Activated CD4-positive, alpha-beta T cell treated with anti-CD3 and anti-CD28 coated beads, Interleukin-2, amount 50 U/mL, for 16 hours (primary cell): ENCODE measurements around the gene ANGPTL8.
A peak's percentile ranks its signal among the peaks of the same experiment; 100 is the strongest.

Experiments used
- DNase-seq: peaks from one replicate; pipeline ENCODE4 v3.0.0-alpha.2; 2020

ANGPTL8 gene

DNA sequence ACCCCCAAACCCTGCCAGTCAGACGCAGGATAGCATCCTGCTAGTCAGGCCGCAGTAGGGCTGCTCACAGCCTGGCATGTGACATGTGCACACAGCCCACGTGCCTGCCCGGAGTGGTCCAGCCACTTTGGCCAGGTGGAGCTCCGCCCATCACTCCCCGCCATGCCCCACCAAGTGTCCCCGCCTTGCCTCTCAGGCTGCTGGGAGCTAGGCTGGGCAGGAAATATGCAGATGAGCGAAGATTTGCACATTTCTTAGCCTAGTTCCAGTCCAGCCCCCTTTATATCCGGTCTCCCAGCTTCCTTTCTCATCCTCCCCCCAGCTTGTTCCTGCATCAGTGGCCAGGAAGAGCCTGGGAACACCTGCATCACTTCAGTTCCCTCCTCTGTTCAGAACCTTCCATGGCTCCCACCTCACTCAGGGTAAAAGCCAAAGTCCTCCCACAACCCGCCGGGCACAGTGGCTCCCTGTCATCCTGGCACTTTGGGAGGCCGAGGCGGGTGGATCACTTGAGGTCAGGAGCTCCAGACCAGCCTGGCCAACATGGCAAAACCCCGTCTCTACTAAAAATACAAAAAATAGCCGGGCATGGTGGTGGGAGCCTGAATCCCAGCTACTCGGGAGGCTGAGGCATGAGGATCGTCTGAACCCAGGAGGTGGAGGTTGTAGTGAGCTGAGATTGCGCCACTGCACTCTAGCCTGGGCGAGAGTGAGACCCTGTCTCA, 25.2 kb downstream of the ANGPTL8 start:
- no peak for DNase-seq

DNA sequence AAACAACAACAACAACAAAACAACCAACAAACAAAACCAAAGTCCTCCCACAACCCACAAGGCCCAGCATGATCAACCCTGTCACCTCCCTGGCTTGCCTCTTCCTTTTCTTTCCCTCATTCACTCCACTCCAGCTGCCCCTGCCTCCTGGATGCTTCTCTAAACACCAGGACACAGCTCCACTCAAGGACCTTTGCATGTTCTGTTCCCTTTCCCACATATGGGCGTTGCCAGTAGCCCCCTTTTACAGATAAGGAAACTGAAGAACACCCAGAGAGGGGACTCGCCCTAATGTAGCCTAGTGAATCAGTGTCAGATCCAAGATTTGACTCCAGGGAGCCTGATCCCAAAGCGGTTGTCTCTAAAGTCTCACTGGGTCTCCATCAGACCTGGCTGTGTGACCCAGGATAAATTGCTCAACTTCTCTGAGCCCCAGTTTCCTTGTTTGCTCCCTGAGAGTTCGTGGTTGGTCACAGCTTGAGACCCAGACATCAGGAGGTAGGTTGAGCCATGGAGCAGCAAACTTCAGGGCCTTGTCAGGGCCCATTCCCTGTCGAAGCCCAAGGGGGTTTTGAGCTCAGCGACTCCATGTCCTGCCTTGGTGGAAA, 25.9 kb downstream of the ANGPTL8 start:
- no peak for DNase-seq

DNA sequence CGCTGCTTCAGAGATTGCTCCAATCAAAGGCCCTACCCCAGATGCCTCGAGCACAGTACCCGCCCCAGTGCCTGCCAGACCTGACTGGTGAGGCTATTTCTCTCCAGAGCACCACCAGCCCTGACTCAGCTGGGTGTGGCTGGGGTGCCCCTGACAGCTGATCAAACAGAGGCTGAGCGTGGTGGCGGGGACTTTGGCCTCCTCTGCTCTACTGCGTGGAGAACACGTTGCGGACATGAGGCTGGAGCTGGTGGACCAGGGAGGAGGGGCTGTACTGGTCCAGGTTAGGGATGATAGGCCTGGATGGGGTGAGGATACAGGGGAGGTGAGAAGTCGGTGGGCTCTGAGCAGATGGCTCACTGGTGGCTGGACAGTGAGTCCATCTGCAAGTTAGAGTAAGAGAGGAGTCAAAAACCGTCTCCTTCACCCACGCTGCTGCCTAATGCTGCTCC, 26.4 kb downstream of the ANGPTL8 start:
- no peak for DNase-seq

DNA sequence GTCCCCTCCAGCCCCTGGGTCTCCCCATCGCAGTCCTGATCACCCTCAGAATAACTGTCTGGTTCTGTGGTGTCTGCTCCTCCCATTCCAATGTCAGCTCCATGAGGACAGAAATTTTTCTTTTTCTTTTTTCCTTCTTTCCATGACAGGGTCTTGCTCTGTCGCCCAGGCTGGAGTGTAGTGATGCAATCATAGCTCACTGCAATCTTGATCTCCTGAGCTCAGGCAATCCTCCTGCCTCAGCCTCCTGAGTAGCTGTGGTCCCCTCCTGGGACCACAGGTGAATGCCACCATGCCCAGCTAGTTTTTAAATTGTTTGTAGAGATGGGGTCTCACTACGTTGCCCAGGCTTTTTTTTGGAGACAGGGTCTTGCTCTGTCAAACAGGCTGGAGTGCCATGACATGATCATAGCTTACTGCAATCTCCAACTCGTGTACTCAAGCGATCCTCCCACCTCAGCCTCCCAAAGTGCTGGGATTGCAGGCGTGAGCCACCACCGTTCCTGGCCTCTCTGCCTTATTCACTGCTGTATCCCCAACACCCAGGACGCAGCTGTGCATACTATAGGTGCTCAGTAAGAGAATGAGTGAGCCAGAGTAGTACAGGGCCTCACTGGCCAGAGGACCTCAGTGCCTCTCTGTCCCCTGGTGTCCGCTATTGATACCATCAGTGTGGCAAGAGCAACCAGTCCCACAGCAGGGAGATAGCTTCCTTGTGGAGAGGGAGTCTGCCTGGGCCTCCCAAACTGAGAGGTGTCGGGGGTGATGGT, 28.1 kb downstream of the ANGPTL8 start:
- no peak for DNase-seq

DNA sequence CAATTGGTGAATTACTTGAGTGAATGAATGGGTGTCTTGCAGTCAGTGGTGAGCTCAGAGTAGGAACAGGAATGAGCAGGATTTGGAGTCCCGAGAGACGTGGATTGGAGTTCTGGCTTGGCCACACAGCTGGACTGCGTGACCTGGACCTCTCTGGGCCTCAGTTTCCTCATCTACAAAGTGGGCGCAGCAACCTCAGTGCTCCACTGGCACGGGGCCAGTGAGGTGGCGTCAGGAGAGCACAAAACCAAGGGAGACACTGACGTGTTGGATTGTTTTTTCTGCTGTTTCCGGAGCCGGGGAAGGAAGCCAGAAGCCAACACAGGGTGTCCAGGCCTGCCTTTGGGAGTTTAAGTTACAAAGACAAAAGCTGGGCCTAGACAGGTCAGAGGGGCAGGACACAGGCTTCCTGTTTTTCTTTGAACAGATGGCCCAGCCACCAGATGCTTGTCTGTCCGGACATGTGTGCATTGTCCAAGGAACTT, 29.4 kb downstream of the ANGPTL8 start:
- DNase-seq, result no peak

DNA sequence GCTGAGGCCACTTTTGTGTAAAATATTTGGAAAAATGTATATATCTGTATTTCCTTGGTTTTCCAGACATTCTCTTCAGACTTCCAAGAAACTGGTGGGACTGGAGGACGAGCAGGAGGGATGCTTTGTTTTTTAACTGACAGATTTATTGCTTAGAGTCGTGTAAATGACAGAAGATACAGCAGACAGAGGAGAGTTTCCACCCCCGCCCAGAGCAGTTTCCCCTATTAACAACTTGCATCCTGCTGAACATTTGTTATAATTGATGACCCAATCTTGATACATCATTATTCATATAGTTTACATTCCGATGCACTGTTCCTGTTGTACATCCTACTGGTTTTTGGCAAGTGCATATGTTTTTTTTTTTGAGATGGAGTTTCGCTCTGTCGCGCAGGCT, 30.0 kb downstream of the ANGPTL8 start:
- no peak for DNase-seq

DNA sequence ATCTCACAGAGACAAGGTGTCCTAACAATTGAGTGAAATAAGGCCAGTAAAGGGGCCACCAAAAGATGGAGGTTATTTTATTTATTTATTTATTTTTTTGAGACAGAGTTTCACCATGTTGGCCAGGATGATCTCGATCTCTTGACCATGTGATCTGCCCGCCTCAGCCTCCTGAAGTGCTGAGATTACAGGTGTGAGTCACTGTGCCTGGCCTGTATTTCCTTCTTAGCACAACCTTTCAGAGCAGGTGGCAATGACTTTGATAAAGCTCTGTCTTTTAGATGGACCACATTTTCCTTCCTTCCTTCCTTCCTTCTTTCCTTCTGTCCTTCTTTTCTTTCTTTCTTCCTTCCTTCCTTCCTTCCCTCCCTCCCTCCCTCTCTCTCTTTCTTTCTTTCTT, 33.9 kb downstream of the ANGPTL8 start:
- DNase-seq, result no peak

DNA sequence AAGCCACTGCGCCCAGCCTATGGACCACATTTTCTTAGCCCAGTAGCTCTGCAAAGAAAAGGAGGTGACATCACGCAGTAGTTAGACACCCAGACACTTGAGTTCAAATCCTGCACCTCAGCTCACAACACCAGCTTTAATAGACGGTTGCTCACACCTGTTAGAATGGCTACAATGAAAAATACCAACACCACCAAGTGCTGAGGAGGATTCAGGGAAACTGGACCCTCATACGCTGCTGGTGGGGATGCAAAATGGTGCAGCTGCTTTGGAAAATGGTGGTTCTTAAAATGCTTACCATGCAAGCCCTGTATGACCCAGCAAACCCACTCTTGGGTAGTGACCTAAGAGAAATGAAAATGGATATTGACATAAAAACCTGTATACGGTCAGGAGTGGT, 34.6 kb downstream of the ANGPTL8 start:
- DNase-seq, result no peak

DNA sequence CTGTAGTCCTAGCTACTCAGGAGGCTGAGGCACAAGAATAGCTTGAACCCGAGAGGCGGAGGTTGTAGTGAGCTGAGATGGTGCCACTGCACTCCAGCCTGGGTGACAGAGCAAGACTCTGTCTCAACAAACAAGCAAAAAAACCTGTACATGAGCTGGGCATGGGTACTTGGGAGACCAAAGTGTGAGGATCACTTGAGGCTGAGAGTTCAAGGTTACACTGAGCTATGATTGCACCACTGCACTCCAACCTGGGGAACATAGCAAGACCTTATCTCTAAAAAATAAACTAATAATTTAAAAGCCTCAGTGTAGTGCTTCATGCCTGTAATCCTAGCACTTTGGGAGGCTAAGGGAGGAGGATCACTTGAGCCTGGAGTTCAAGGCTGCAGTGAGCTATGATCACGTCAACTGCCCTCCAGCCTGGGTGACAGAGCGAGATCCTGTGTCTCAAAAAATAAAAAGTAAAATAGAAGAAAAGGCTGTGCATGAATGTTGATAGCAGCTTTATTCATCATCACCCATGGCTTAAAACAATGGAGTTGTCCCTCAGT, 35.2 kb downstream of the ANGPTL8 start:
- no peak for DNase-seq

DNA sequence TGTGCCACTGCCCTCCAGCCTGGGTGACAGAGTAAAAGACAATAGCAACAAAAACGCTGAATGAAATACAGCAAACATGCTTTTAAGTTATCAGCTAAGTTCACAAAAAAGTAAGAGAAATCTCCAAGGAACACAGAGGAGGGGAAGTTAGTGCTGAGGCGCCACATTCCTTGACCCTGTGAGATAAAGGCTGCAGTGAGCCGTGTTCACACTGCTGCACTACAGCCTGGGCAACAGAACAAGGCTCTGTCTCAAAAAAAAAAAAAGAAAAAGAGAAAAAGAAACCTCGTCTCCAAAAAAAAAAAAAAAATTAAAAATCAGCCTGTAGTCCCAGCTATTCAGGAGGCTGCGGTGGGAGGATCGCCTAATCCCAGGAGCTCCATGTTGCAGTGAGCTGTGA, 39.3 kb downstream of the ANGPTL8 start:
- DNase-seq, result no peak

DNA sequence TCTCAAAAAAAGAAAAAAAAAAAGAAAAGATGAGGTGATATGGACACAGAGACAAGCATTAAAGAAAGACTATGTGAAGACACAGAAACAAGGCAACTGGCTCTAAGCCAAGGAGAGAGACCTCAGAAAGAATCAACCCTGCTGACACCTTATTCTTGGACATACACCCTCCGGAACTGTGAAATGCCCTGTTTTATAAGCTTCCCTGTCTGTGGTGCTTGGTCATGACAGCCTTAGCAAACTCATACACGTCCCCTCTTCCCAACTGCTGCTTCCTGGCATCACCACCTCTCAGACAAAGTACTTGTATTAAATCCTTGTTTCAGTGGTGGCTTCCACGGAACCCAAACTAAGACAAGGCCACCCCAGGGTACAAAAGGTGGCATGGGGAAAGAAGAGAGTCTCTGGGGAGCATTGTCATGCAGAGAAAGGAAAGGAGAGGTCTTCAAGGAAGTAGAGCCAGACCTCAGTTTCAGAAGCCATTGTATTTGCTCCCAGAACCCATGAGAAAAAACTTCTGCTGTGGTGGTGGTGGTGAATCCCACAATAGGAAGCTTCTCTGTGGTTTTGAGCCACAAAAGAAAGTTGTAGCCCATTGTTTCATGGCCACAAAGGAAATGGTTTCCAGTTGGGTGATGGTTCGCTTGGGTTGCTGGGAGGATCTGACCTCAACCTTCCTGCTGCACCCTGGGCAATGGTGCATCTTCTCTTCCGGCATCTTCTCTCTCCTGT, 40.3 kb downstream of the ANGPTL8 start:
- peak; percentile 83 for DNase-seq

DNA sequence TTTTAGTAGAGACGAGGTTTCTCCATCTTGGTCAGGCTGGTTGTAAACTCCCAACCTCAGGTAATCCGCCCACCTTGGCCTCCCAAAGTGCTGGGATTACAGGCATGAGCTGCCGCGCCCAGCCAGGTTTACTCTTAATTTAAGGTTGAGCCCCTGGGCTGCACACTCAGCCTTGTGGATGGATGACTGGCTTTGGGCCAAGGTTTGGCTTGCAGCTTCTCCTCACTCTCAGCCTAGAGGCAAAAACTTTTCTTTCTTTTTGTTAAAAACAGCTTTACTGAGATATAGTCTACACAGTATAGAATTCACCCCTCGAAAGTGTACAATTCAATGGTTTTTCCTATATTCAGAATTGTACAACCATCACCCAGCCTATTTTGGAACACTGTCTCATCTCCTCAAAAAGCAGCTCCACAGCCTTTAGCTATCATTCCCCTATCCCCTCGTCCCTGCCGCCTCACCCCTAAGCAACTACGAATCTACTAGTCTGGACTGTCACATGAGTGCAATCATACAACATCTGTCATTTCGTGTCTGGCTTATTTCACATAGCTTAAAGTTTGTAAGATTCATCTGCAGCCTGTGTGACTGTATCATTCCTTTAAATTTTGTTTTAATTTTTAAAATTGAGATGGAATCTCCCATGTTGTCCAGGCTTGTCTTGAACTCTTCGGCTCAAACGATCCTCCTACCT, 42.1 kb downstream of the ANGPTL8 start:
- no peak for DNase-seq

DNA sequence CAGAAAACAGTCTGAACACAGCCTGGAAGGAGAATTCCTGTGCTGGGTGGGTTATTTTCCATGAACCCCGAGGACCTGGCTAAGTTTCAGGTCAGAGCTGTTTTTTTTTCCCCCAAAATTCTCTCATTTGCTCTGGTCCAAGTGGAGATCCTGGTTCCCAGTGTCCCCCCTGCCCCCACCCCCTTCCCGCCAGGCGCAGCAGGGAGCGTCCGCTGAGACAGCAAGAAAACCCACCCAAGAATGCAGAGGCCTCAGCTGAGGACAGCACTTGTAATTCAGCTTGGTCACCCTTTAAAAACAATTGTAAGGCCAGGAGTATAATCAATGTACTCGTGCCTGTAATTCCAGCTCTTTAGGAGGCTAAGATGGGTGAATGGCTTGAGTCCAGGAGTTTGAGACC, 45.1 kb downstream of the ANGPTL8 start:
- DNase-seq, result no peak

DNA sequence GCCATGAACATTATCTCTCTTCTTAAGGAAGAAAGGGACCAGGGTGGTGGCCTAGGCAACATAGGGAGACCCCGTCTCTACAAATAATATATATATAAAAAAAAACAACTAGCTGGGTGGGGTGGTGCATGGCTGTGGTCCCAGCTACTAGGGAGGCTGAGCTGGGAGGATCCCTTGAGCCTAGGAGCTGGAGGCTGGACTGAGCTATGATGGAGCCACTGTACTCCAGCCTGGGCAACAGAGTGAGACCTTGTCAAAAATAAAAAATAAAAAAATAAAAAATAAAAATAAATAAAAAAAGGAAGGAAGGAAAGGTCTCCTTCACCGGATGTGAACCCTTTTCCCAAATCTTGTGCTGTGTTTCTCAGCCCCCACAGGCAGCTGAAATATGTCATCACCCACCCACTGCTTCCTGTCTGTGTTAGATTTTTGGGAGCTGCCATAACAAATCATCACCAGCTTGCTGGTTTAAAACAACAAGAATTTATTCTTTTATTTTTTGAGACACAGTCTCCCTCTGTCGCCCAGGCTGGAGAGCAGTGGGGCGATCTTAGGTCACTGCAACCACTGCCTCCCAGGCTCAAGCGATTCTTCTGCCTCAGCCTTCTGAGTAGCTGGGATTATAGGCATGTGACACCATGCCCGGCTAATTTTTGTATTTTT, 47.0 kb downstream of the ANGPTL8 start:
- no peak for DNase-seq

DNA sequence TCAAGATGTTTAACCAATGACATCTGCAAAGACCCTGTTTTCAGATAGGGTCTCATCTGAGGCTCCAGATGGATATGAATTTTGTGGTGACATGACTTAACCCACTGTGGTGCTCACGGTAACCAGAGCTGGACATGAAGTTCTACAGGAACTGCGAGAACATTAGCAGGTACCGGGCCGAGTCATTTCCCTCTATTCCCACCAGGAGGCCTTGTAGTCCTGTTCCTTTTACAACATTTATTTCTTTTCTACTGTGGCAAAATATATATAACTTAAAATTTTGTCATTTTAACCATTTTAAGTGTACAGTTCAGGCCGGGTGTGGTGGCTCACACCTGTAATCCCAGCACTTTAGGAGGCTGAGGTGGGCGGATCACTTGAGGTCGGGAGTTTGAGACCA, 48.9 kb downstream of the ANGPTL8 start:
- DNase-seq, result no peak

DNA sequence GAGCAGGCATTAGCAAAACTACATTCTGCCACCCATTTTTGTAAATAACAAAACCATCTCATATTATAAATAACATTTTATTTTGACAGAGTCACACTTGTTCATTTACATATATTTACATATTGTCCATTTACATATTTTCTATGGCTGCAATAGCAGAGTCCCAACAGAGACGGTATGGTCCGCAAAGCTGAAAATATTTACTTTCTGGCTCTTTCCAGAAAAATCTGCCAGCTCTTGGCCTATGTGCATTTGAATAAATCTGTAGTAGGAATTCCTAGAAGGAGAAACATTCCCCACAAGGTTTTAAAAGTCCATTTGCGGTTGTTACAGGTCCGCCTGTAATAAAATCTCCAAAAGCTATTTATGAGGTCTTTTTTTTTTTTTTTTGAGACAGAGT, 50.8 kb downstream of the ANGPTL8 start:
- no peak for DNase-seq

DNA sequence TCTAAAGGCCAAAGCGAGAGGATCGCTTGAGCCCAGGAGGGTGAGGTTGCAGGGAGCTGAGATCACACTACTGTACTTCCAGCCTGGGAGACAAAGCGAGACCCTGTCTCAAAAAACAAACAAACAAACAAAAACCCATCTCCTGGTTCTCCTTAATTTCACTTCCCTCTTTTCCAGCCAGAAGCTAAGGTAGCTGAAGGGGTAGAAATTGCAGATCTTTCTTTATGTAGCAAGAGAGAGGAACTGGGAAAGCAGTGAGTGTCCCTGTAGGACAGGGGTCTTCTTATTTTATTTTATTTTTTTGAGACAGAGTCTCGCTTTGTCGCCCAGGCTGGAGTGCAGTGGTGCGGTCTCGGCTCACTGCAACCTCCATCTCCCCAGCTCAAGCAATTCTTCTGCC, 52.0 kb downstream of the ANGPTL8 start:
- no peak for DNase-seq
